Amniotic stem cell (primary cell): ENCODE results near the gene FAM53C.

ENCODE experiments used
- DNase-seq: peaks from one replicate; lab custom pipeline; 2025; lab: John Stamatoyannopoulos, UW

FAM53C gene

DNA sequence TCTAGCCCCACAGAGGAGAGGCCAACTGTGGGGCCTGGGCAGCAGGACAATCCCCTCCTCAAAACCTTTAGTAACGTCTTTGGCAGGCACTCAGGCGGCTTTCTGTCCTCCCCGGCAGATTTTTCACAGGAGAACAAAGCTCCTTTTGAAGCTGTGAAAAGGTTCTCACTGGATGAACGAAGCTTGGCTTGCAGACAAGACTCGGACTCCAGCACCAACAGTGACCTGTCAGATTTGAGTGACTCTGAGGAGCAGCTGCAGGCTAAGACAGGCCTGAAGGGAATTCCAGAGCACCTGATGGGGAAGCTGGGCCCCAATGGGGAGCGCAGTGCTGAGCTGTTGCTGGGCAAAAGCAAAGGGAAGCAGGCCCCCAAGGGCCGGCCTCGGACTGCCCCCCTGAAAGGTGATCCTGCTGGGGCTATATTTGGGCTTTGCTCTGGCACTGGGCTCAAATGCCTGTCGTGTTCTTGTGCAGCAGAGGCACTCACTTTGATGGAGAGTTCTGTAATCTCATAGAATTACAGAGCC lies 53.9 kb downstream of the FAM53C start:
- DNase-seq: no peak
